ENCODE results near the gene PRODH. TPM values are rescaled to one million over a fixed set of nuclear protein-coding genes. Genes with fewer than 3 reads are reported as not detected.
"Not testable (repeated sequence)": the region's sequence is repeated elsewhere in the genome, so short reads cannot be mapped to it uniquely, and the experiment has no call there.

PRODH gene
- polyA plus RNA-seq, 1 of the 3 experiments (the other 2 are of a cell fraction) = 0.03 TPM

- TF ChIP-seq IRF3 (IDR thresholded peaks at IDR 0.05; ENCODE audit: low read depth, low read length) (no peak), MXI1 (IDR thresholded peaks at IDR 0.05; ENCODE audit: low read depth, low read length) (no peak)
Measured at GRCh38 chr22:18905540-18906409, 30.3 kb downstream of the PRODH start, which contains the start of gene DGCR6 (continued).

DNA sequence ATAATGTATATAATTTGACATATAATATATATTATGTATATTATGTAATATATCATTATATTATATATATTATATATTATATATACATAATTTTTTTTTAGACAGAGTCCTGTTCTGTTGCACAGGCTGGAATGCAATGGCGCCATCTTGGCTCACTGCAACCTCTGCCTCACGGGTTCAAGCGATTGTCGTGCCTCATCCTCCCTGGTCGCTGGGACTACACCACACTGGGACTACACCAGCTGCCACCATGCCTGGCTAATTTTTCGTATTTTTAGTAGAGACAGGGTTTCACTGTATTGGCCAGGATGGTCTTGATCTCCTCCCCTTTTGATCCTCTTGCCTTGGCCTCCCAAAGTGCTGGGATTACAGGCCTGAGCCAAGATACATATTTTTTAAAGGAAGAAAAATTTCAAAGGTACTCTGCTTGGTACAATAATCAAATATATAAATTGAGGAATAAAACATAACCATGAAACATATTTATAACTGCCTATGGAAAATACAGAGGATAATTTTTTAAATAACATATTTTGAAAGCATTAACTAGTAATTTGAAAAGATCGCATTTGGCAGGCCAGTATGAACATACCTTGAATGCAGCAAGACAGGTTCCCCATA is 39.9 kb downstream of the PRODH start:
- H3K27ac ChIP-seq (ENCODE audit: low read depth in 2 of 2, low read length in 1 of 2); H2AFZ ChIP-seq (ENCODE audit: low read depth); H3K9me3 ChIP-seq; H3K4me2 ChIP-seq; CTCF ChIA-PET; H3K79me2 ChIP-seq (ENCODE audit: insufficient read depth); H3F3A ChIP-seq (replicated peaks; ENCODE audit: insufficient read depth); H3K27me3 ChIP-seq (ENCODE audit: insufficient read depth); H4K20me1 ChIP-seq (ENCODE audit: insufficient read depth); DNase-seq; H3K9me2 ChIP-seq; H3K4me1 ChIP-seq (ENCODE audit: control insufficient read depth in 1 of 2, insufficient read depth in 2 of 2, low read depth in 1 of 2, low read length in 1 of 2); H3K36me3 ChIP-seq (replicated peaks in 1 of 2; ENCODE audit: control insufficient read depth in 1 of 2, insufficient read depth in 2 of 2, low read length in 1 of 2); H3K4me3 ChIP-seq (ENCODE audit: low read depth in 2 of 2, low read length in 1 of 2); POLR2A ChIA-PET; H3K9ac ChIP-seq: not testable (repeated sequence)
- WGBS (ENCODE audit: low lambda C conversion rate) = 60% methylated on average over 6 of the region's 7 CpGs

DNA sequence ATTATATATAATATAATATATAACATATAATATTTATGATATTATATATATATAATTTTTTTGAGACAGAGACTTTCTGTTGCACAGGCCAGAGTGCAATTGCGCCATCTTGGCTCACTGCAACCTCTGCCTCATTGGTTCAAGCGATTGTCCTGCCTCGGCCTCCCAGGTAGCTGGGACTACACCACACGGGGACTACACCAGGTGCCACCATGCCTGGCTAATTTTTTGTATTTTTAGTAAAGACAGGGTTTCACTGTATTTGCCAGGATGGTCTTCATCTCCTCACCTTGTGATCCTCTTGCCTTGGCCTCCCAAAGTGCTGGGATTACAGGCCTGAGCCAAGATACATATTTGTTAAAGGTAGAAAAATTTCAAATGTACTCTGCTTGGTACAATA is 42.3 kb downstream of the PRODH start:
- CTCF ChIA-PET; H3K4me2 ChIP-seq; H3F3A ChIP-seq (replicated peaks; ENCODE audit: insufficient read depth); H2AFZ ChIP-seq (ENCODE audit: low read depth); H3K4me3 ChIP-seq (ENCODE audit: low read depth in 2 of 2, low read length in 1 of 2); H3K36me3 ChIP-seq (replicated peaks in 1 of 2; ENCODE audit: control insufficient read depth in 1 of 2, insufficient read depth in 2 of 2, low read length in 1 of 2); H3K79me2 ChIP-seq (ENCODE audit: insufficient read depth); POLR2A ChIA-PET; H4K20me1 ChIP-seq (ENCODE audit: insufficient read depth); H3K27me3 ChIP-seq (ENCODE audit: insufficient read depth); H3K9ac ChIP-seq; H3K9me2 ChIP-seq; H3K9me3 ChIP-seq; H3K27ac ChIP-seq (ENCODE audit: low read depth in 2 of 2, low read length in 1 of 2); DNase-seq; H3K4me1 ChIP-seq (ENCODE audit: control insufficient read depth in 1 of 2, insufficient read depth in 2 of 2, low read depth in 1 of 2, low read length in 1 of 2): not testable (repeated sequence)
- no CpG with 5 or more reads among the region's 4 CpGs for WGBS (ENCODE audit: low lambda C conversion rate)

DNA sequence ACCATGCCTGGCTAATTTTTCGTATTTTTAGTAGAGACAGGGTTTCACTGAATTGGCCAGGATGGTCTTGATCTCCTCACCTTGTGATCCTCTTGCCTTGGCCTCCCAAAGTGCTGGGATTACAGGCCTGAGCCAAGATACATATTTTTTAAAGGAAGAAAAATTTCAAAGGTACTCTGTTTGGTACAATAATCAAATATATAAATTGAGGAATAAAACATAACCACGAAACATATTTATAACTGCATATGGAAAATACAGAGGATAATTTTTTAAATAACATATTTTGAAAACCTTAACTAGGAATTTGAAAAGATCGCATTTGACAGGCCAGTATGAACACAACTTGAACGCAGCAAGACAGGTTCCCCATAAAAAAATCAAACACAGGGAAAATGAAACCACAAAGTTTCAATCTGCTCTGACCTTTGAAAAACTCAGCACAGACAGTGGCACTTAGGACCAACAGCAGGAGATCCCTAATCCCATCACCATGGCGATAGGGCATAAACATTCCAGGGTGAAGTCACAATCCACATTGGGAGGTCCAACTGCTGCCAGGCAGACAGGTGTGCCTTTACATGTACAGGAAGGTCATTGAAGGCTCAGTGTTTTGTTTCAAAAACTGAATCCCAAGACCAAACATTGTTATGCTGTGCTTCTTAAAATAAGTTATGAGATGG is 45.4 kb downstream of the PRODH start:
- H3K4me2 ChIP-seq; H3K36me3 ChIP-seq (replicated peaks in 1 of 2; ENCODE audit: control insufficient read depth in 1 of 2, insufficient read depth in 2 of 2, low read length in 1 of 2); POLR2A ChIA-PET; CTCF ChIA-PET; H3K9me3 ChIP-seq; H3K79me2 ChIP-seq (ENCODE audit: insufficient read depth); H3K27ac ChIP-seq (ENCODE audit: low read depth in 2 of 2, low read length in 1 of 2); H2AFZ ChIP-seq (ENCODE audit: low read depth); H3K4me3 ChIP-seq (ENCODE audit: low read depth in 2 of 2, low read length in 1 of 2); H3K27me3 ChIP-seq (ENCODE audit: insufficient read depth); H3F3A ChIP-seq (replicated peaks; ENCODE audit: insufficient read depth); H3K4me1 ChIP-seq (ENCODE audit: control insufficient read depth in 1 of 2, insufficient read depth in 2 of 2, low read depth in 1 of 2, low read length in 1 of 2); DNase-seq; H3K9ac ChIP-seq; H3K9me2 ChIP-seq; H4K20me1 ChIP-seq (ENCODE audit: insufficient read depth): not testable (repeated sequence)
- 27% methylated on average over 1 of the region's 5 CpGs for WGBS (ENCODE audit: low lambda C conversion rate)
